ENCODE data around the gene C3orf49.

Gene C3orf49

DNA sequence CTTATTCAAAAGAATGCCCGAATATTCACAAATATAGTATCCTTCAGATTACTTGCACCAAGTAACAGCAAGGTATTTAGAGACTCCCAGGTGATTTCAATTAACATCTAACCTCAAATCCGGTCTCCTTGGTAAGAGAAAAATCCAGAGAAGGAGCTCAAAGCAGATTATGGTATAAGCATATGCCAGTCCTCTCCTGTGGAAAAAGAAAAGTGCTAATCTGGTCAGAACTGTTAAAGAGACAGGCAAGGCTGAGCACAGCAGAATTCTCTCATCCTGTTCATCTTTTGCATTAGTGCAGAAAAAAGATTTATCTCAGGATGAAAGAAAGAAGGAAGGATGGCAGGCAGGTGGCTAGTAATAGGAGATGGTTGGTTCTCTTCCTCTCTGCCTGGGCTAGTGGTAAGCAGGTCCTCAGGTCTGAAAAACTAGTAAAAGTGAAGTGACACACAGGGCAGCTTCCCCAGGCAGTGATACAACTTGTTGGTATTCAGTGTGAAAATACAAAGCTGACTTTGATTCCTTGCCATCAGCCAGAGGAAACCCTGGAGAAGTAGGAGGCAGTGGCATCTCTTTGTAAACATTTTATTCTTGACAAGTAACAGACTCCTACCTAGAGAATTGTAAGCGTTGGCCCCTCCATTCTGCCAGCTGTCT is 58.8 kb downstream of the C3orf49 start:
- peaks cover 10% of the 10 kb centered on the region for H3K4me1 ChIP-seq
- no peak overlapping the region for H3K4me3 ChIP-seq
- in situ Hi-C loops (cut with MboI; ENCODE audit: low sequenced_read_pairs), result no loop called here
- H3K9me3 ChIP-seq, result no peaks in the 10 kb centered on the region
- no peaks in the 10 kb centered on the region for H3K27me3 ChIP-seq (ENCODE audit: low read depth)
- no peaks in the 10 kb centered on the region for H3K36me3 ChIP-seq (replicated peaks)
- no peak for DNase-seq (ENCODE audit: low spot score in 2 of 2)

DNA sequence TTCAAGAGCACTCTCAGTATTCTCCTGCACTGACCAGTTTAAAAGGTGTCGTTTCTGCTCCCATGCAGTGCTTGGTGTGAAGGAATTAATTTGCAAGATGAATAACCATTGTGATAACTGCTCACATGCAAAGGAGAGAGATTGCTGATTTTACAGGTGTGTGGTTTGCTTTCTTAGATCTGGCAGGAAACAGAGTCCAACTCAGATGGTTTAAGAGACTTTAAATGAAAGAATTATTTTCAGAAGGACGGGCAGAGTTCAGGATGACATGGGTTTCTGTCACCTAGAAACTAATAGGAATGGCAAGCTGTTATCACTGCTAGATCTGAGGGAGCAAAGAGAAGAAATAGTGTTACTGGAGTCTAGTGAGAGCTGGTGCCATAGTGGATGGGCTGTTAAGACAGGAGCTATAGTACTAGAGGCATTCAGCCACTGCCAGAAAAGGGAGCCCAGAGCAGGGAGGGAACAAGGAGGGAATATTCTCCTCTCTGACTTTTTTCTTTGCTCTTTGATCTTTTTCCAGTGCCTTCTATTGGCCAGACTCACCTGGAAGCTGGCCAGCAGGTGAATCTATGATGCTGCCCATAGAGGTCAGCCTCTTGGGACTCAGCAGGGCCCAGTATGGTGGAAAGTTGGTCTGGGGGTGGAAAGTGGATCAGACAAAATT is 59.4 kb downstream of the C3orf49 start:
- no peak for DNase-seq (ENCODE audit: low spot score in 2 of 2)
- Histone ChIP-seq H3K36me3 (replicated peaks) (no peaks in the 10 kb centered on the region), H3K4me3 (no peak overlapping the region), H3K9me3 (no peaks in the 10 kb centered on the region), H3K4me1 (peaks cover 10% of the 10 kb centered on the region), H3K27me3 (ENCODE audit: low read depth) (no peaks in the 10 kb centered on the region)
- in situ Hi-C loops (cut with MboI; ENCODE audit: low sequenced_read_pairs), result no loop called here

DNA sequence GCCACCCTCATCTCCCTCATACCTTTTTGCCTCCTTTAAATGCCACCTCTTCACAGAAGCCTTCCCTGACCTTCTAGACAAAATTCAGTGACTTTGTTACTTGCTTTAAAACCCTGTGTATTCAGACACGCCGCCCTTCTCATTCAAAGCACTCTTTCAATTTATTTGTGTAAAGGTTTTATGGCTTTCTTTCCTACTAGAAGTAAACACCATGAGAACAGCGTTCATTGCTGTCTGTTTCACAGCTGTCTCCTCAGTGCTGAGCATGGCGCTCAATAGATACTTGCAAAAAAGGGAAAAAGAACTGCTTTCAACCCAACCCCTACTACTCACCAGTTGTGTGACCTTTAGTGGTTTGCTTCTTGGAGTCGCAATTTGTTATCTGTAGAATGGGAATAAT is 61.6 kb downstream of the C3orf49 start:
- in situ Hi-C loops (cut with MboI; ENCODE audit: low sequenced_read_pairs), result no loop called here
- Histone ChIP-seq H3K4me3 (no peak overlapping the region), H3K9me3 (no peaks in the 10 kb centered on the region), H3K27me3 (ENCODE audit: low read depth) (no peaks in the 10 kb centered on the region), H3K36me3 (replicated peaks) (no peaks in the 10 kb centered on the region), H3K4me1 (peaks cover 10% of the 10 kb centered on the region)
- DNase-seq (ENCODE audit: low spot score in 2 of 2), result no peak

DNA sequence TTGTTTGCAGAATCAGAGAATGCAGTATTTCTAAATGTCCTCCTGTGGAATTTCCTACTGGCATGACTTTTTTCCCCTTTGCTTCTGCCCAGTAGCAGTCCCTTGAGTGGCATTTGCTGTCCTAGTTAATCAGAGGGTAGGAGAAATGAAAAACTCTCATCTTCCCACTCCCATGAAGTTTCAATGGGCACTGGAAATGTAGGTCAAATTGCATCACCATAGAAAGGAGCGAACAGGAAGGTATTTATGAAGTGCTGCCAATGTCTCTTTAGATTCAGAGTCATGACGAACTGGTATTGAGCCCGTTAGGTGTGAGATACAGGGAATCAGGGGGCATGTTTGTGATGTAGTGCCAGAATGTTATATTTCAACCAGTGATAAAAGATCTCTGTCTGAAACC is 67.8 kb downstream of the C3orf49 start:
- in situ Hi-C loops (cut with MboI; ENCODE audit: low sequenced_read_pairs), result no loop called here
- no peak for DNase-seq (ENCODE audit: low spot score in 2 of 2)
- no peaks in the 10 kb centered on the region for H3K27me3 ChIP-seq (ENCODE audit: low read depth)
- H3K9me3 ChIP-seq, result no peaks in the 10 kb centered on the region
- H3K4me1 ChIP-seq, result no peaks in the 10 kb centered on the region
- H3K4me3 ChIP-seq, result no peak overlapping the region
- no peaks in the 10 kb centered on the region for H3K36me3 ChIP-seq (replicated peaks)

DNA sequence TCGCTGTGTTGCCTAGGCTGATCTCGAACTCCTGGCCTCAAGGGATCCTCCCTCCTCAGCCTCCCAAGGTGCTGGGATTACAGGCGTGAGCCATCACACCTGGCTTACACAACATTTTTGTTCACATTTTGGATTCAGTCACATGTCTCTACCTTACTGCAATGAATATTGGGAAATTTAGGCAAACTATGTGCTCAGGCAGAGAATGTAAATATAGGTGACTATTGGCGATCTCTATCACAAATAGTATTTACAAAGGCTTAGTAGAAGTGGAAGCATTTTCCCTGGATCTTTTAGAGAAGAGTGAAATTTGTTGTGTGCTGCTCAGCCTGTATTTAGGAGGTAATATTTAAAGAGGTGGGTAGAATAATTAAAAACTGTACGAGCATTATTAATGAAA is 72.4 kb downstream of the C3orf49 start:
- no peaks in the 10 kb centered on the region for H3K9me3 ChIP-seq
- no peaks in the 10 kb centered on the region; the same call in 1 of the 2 replicates for H3K36me3 ChIP-seq (replicated peaks)
- no peak overlapping the region for H3K4me3 ChIP-seq
- in situ Hi-C loops (cut with MboI; ENCODE audit: low sequenced_read_pairs), result no loop called here
- no peak for DNase-seq (ENCODE audit: low spot score in 2 of 2)
- H3K27me3 ChIP-seq (ENCODE audit: low read depth), result no peaks in the 10 kb centered on the region
- no peaks in the 10 kb centered on the region for H3K4me1 ChIP-seq

DNA sequence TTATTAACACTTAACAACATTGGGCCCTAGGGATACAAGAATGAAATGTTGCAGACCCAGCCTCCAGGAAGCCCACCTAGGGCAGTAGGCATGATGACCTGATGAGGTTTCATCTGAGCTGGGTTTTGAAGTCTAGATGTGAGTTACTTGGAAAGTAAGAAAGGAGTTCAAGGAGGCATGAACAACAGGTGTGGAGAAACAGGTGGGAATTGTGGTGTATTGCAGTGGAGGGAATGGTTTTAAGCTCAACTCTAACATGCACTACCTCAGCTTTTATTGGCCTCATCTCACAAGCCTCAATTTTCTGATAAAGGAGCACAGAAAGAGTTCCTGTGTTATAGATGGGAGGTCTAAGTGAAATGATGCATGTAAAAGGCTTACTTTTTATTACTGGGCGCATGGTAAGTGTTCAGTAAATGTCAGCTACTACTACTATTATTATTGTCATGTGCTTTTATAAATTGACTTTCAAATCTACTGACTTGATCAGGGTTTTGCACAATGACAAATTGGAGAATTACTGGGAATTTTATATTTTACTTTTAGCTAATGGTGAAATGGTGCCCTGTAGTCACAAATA is 73.8 kb downstream of the C3orf49 start:
- no peak for DNase-seq (ENCODE audit: low spot score in 2 of 2)
- H3K27me3 ChIP-seq (ENCODE audit: low read depth), result no peaks in the 10 kb centered on the region
- no peaks in the 10 kb centered on the region; the same call in 1 of the 2 replicates for H3K36me3 ChIP-seq (replicated peaks)
- H3K4me3 ChIP-seq, result no peak overlapping the region
- in situ Hi-C loops (cut with MboI; ENCODE audit: low sequenced_read_pairs), result no loop called here
- no peaks in the 10 kb centered on the region for H3K4me1 ChIP-seq
- H3K9me3 ChIP-seq, result no peaks in the 10 kb centered on the region

DNA sequence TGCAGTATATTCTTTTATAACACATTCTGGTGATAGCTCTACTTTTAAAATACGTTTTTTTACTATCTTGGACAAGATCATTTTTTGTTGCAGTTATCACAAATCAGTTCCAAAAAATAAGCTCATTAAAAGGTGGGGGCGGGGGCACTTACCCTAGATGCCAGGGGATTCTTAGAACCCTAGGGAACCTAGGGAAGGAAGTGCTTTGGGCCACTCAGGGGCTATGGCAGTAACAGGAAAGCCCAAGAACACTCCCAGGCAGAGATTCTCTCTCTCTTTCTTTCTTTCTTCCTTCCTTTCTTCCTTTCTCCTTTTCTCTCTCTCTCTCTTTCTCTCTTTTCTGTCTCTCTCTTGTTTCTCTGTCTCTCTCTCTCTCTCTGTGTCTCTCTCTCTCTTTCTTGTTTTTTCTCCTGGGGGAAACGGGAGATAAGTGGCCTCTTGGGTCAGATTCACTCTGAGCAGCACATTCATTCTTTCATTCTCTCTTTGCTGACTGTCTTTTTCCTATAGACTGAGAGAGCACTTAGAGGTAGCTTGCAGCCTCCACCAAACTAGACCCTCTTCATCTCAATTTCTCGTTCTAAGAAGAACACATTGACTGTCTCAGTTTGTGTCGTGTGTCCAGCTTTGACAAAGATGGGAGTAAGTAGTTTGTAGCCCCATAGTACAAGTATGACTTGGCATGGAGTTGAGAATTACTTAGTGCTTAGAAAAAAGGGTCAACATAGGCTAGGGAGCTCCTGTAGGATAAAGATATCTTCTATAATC is 76.5 kb downstream of the C3orf49 start:
- Histone ChIP-seq H3K27me3 (ENCODE audit: low read depth) (no peaks in the 10 kb centered on the region), H3K9me3 (no peaks in the 10 kb centered on the region), H3K4me3 (no peak overlapping the region), H3K36me3 (replicated peaks) (peaks cover 12% of the 10 kb centered on the region), H3K4me1 (no peaks in the 10 kb centered on the region)
- no peak for DNase-seq (ENCODE audit: low spot score in 2 of 2)
- in situ Hi-C loops (cut with MboI; ENCODE audit: low sequenced_read_pairs), result no loop called here

DNA sequence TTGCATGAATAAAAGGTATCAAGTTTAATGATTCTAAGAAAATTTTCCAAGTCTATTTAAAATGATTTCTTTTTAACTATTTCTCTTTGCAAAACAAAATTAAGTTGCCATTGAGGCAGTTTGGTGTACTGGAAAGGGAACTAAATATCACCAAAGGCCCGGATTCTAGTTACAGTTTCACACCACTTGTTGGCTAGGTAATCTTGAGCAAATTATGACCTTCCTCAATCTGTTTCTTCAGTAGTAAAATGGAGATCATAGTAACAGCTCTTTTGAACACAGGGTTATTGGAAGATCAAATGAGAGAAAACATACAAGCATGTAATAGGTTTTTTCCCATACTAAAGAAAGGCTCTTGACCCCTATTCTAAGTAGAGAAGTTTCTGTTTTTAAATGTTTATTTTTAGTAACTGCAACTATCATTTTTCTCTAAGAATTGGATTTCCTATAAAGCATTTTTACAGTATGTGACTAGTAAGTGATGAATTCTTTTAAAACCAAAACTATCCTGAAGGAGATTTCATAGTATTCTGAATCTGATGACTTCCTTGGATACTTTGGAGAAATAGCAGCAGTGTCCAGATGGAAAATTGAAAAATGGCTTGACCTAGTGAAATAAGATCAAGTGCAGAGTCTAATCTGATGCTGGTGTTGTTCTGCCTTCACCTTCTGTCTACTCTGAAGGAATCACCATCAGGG is 77.4 kb downstream of the C3orf49 start:
- Histone ChIP-seq H3K36me3 (replicated peaks) (peaks cover 12% of the 10 kb centered on the region), H3K9me3 (no peaks in the 10 kb centered on the region), H3K4me3 (no peak overlapping the region), H3K4me1 (no peaks in the 10 kb centered on the region), H3K27me3 (ENCODE audit: low read depth) (no peaks in the 10 kb centered on the region)
- DNase-seq (ENCODE audit: low spot score in 2 of 2), result no peak
- in situ Hi-C loops (cut with MboI; ENCODE audit: low sequenced_read_pairs), result no loop called here

Data from HAP-1 (cell line).